ENCODE results near the gene ROR2. TPM values are rescaled to one million over a fixed set of nuclear protein-coding genes. Genes with fewer than 3 reads are reported as not detected.

The ROR2 gene
- total RNA-seq, 1 experiment from 2014 or later = not detected

DNA sequence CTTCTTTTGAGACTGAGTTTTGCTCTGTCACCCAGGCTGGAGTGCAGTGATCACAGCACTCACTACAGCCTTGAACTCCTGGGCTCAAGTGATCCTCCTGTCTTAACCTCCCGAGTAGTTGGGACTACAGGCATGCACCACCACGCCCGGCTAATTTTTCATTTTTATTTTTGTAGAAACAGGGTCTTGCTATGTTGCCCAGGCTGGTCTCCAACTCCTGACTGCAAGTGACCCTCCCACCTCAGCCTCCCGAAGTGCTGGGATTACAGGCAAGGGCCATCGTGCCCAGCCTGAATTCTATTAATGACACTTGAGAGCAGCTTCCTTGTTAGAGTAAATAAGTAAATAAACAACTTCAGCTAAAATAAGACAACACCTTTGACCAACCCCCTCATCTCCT is 12.3 kb downstream of the ROR2 start:
- CTCF ChIA-PET = no interaction called here
- no peak for DNase-seq
- Mint-ChIP-seq H3K27ac (ENCODE audit: unreplicated experiment) (no peak overlapping the region), H3K4me3 (ENCODE audit: low read depth, unreplicated experiment) (no peak overlapping the region), H3K9me3 (ENCODE audit: low read depth, unreplicated experiment) (no peaks in the 10 kb centered on the region), H3K27me3 (ENCODE audit: unreplicated experiment) (peaks cover 62% of the 10 kb centered on the region), H3K4me1 (ENCODE audit: low read depth, unreplicated experiment) (no peaks in the 10 kb centered on the region), H3K36me3 (ENCODE audit: insufficient read depth, unreplicated experiment) (no peaks in the 10 kb centered on the region)
- intact Hi-C loops (cut with micrococcal nuclease; ENCODE audit: unreplicated experiment) = no loop called here
- BruUV-seq (replicated peaks) = no TSS peak
- TF ChIP-seq, protein P1, sequence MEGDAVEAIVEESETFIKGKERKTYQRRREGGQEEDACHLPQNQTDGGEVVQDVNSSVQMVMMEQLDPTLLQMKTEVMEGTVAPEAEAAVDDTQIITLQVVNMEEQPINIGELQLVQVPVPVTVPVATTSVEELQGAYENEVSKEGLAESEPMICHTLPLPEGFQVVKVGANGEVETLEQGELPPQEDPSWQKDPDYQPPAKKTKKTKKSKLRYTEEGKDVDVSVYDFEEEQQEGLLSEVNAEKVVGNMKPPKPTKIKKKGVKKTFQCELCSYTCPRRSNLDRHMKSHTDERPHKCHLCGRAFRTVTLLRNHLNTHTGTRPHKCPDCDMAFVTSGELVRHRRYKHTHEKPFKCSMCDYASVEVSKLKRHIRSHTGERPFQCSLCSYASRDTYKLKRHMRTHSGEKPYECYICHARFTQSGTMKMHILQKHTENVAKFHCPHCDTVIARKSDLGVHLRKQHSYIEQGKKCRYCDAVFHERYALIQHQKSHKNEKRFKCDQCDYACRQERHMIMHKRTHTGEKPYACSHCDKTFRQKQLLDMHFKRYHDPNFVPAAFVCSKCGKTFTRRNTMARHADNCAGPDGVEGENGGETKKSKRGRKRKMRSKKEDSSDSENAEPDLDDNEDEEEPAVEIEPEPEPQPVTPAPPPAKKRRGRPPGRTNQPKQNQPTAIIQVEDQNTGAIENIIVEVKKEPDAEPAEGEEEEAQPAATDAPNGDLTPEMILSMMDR (IDR thresholded peaks at IDR 0.05; ENCODE audit: unreplicated experiment) = no peak

DNA sequence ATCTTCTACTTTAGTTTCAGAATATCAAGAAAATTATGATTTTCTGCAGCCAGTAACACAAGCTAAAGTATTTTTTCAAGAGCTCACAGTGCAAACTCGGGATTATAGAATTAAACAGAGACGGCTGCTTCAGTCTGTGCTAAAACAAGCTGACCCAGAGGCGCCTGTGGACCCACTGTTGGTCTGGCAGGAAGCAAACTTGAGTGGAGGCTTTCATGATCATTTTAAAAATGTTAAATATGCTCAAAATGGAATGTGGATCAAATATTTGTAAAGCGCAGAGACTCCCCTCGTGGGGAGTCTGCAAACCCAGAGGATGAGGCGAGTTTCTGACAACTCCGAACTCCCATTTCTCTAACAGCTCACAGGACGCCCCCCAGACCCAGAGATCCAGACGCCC is 13.0 kb downstream of the ROR2 start:
- DNase-seq = no peak
- Mint-ChIP-seq H3K36me3 (ENCODE audit: insufficient read depth, unreplicated experiment) (no peaks in the 10 kb centered on the region), H3K27ac (ENCODE audit: unreplicated experiment) (no peak overlapping the region), H3K4me1 (ENCODE audit: low read depth, unreplicated experiment) (no peaks in the 10 kb centered on the region), H3K4me3 (ENCODE audit: low read depth, unreplicated experiment) (no peak overlapping the region), H3K9me3 (ENCODE audit: low read depth, unreplicated experiment) (no peaks in the 10 kb centered on the region), H3K27me3 (ENCODE audit: unreplicated experiment) (peaks cover 55% of the 10 kb centered on the region)
- intact Hi-C loops (cut with micrococcal nuclease; ENCODE audit: unreplicated experiment) = no loop called here
- BruUV-seq (replicated peaks) = no TSS peak
- CTCF ChIA-PET = no interaction called here
- TF ChIP-seq, protein P1 (IDR thresholded peaks at IDR 0.05; ENCODE audit: unreplicated experiment) = no peak

DNA sequence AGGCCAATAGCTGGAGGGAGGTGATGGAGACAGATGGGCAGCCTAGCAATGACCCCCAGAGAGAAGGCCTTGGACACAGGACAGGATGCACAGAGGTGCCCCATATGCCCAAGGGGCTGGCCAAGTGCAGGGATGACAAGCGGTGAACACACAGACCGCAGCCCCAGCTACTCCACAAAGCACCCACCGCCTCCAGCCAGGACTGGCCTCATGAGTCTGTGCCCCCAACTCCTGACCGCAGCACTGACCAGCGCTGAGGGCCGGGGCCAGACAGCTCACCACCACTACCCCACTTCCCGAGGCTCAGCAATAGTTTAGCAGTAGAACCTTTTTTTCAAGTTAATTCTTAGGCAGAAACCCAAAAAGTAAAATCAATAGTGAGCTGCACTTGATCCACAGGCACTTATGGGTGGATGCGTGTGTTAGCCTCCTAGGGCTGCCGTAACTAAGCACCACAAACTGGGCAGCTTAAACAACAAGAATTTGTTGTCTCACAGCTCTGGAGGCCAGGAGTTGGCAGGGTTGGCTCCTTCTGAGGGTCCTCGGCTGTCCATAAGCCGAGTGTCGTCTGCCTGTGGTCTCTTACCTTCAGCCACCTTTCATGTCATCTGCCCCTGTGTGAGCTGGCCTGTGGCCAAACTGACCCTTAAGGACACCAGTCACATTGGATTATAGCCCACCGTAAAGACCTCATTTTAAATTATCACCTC is 14.1 kb downstream of the ROR2 start:
- no peak overlapping the region for H3K27ac Mint-ChIP-seq (ENCODE audit: unreplicated experiment)
- no peaks in the 10 kb centered on the region for H3K4me1 Mint-ChIP-seq (ENCODE audit: low read depth, unreplicated experiment)
- no peak for DNase-seq
- CTCF ChIA-PET = no interaction called here
- no TSS peak for BruUV-seq (replicated peaks)
- no peak overlapping the region for H3K4me3 Mint-ChIP-seq (ENCODE audit: low read depth, unreplicated experiment)
- peaks cover 47% of the 10 kb centered on the region for H3K27me3 Mint-ChIP-seq (ENCODE audit: unreplicated experiment)
- intact Hi-C loops (cut with micrococcal nuclease; ENCODE audit: unreplicated experiment) = no loop called here
- no peaks in the 10 kb centered on the region for H3K36me3 Mint-ChIP-seq (ENCODE audit: insufficient read depth, unreplicated experiment)
- peaks cover 3% of the 10 kb centered on the region for H3K9me3 Mint-ChIP-seq (ENCODE audit: low read depth, unreplicated experiment)
- TF ChIP-seq, protein P1 (IDR thresholded peaks at IDR 0.05; ENCODE audit: unreplicated experiment) = no peak

DNA sequence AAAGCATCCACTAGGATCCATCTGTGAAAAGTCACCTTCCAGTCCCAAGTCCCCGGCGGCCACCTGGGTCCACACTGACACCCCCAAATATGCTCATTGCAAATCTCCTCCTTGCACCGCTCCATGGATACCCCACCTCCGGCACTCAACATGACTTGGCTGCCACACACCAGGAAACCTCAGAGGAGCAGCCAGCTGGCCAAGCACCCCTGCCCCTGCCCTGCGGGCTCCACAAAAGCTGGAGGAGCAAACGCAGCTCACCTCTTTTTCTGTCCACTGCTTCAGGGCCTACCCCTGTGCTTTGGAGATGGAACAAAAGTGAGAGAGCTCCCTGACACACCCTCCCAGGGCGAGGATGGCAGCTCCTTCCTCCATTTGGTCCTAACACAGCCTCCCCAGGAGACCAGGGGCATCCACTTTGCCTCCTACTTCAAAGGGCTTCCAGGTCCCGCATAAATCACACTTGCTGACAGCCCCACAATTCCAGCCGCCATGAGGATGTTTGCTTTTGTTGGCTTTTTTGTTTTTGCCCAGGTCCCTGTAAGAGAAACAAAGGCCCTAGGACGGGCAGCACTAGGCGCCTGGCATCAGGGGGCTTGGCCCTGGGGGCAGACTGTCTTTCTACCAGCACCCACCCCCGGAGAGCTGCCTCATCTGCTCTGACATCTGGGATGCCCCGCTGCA is 14.8 kb downstream of the ROR2 start:
- H3K27ac Mint-ChIP-seq (ENCODE audit: unreplicated experiment) = no peak overlapping the region
- CTCF ChIA-PET = no interaction called here
- no peaks in the 10 kb centered on the region for H3K4me1 Mint-ChIP-seq (ENCODE audit: low read depth, unreplicated experiment)
- no peak overlapping the region for H3K4me3 Mint-ChIP-seq (ENCODE audit: low read depth, unreplicated experiment)
- DNase-seq = no peak
- TF ChIP-seq, protein P1 (IDR thresholded peaks at IDR 0.05; ENCODE audit: unreplicated experiment) = no peak
- intact Hi-C loops (cut with micrococcal nuclease; ENCODE audit: unreplicated experiment) = no loop called here
- no TSS peak for BruUV-seq (replicated peaks)
- H3K9me3 Mint-ChIP-seq (ENCODE audit: low read depth, unreplicated experiment) = peaks cover 6% of the 10 kb centered on the region
- peaks cover 47% of the 10 kb centered on the region for H3K27me3 Mint-ChIP-seq (ENCODE audit: unreplicated experiment)
- H3K36me3 Mint-ChIP-seq (ENCODE audit: insufficient read depth, unreplicated experiment) = no peaks in the 10 kb centered on the region
